Hepatocyte (in vitro differentiated cells): Measurements from ENCODE around the gene MAN2A1.

Experiments used
- CTCF ChIP-seq: fragments of 200-600 bp; sonication (generic); IDR thresholded peaks from 2 replicates; pipeline ENCODE4 v1.5.1; 2016; ENCODE audit warnings: antibody characterized with exemption, mild to moderate bottlenecking; ENCODE audit not compliant: poor library complexity
- EZH2 ChIP-seq: fragments of 200-600 bp; sonication (generic); IDR thresholded peaks from 2 replicates; pipeline ENCODE4 v1.6.1; 2016; ENCODE audit warnings: antibody characterized with exemption, mild to moderate bottlenecking, borderline replicate concordance
- EZH2phosphoT487 ChIP-seq: fragments of 200-600 bp; sonication (generic); IDR thresholded peaks from one replicate; pipeline ENCODE4 v1.6.1; 2018; ENCODE audit warnings: antibody characterized with exemption, mild to moderate bottlenecking, low read depth, moderate library complexity; ENCODE audit not compliant: unreplicated experiment, severe bottlenecking

GRCh38 chr5:109900461-109900860, 210.7 kb downstream of the MAN2A1 start:
- TF ChIP-seq CTCF (no peak), EZH2 (no peak), EZH2phosphoT487 (no peak)
